Fibroblast of mammary gland (primary cell): ENCODE measurements around the gene RGMA.

Experiments used
- DNase-seq: peaks from one replicate; pipeline ENCODE4 v3.0.0-alpha.2; 2010; ENCODE audit warnings: low read depth
- H3K4me3 ChIP-seq: 2 replicates; pipeline ENCODE4 v1.5.1; 2011; ENCODE audit warnings: low read depth, mild to moderate bottlenecking, low read length, moderate library complexity; ENCODE audit not compliant: control insufficient read depth
- CTCF ChIP-seq: conservative IDR thresholded peaks from 2 replicates; pipeline ENCODE4 v1.5.1; 2011; ENCODE audit warnings: low read depth, low read length, inconsistent platforms; ENCODE audit not compliant: control insufficient read depth, insufficient read depth

RGMA gene

GRCh38 chr15:93027413-93027812 is 61.6 kb downstream of the RGMA start:
- no peak for TF ChIP-seq CTCF
- no peak overlapping the region for H3K4me3 ChIP-seq
- DNase-seq, result no peak

GRCh38 chr15:93026380-93026817 is 62.6 kb downstream of the RGMA start:
- H3K4me3 ChIP-seq, result no peak overlapping the region
- no peak for TF ChIP-seq CTCF
- DNase-seq, result no peak

GRCh38 chr15:93025625-93025982 is 63.4 kb downstream of the RGMA start:
- DNase-seq, result no peak
- H3K4me3 ChIP-seq, result no peak overlapping the region
- TF ChIP-seq CTCF, result no peak

- no peak for DNase-seq
These were observed 64.0 kb downstream of the RGMA start for GRCh38 chr15:93024716-93025624.

GRCh38 chr15:93024293-93024692 is 64.7 kb downstream of the RGMA start:
- no peak for TF ChIP-seq CTCF
- DNase-seq, result no peak
- H3K4me3 ChIP-seq, result no peak overlapping the region

More at GRCh38 chr15:93024716-93025624, 64.0 kb downstream of the RGMA start:
- H3K4me3 ChIP-seq, result no peak overlapping the region
- TF ChIP-seq CTCF, result no peak

- no peak overlapping the region for H3K4me3 ChIP-seq
- no peak for DNase-seq
- TF ChIP-seq CTCF, result no peak
These were observed 67.8 kb downstream of the RGMA start for GRCh38 chr15:93020976-93021772.
